Measurements from ENCODE around the gene ARHGEF17. TPM values are rescaled to one million over a fixed set of nuclear protein-coding genes. Genes with fewer than 3 reads are reported as not detected.

The ARHGEF17 gene
- polyA plus RNA-seq, 12 donors, result 36.2 to 55.1 (median 44.6) TPM; not detected in 1

DNA sequence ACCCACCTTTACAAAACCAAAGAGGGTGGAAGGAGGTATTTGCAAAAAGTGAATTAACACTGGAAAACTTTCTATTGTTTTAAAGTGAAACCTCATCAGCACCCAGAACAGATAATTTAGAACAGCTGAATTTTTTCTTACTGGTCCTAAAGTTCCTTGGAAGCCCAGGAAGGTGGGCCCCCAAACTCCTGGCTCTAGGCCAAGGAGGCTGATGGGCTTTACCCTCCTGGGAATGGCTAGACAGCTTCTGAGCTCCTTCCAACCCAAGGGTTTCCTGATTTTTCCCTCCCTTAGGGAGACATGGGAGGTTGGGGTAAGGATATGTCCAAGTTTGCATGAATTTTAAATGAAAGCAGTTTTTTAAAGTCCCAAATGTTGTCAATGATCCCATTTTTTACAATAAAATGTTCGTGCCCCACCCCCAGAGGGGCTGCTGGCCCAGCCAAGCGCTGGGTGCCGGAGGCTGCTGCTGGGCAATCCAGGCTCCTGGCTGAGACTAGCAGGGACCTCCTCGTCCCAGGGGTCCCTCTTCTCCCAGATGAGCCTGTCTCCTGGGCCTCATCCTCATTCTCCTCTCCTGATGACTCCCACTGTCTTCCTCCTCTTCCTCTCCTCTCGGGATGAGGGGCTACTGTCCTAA lies 96.5 kb downstream of the ARHGEF17 start:
- no peak for DNase-seq

DNA sequence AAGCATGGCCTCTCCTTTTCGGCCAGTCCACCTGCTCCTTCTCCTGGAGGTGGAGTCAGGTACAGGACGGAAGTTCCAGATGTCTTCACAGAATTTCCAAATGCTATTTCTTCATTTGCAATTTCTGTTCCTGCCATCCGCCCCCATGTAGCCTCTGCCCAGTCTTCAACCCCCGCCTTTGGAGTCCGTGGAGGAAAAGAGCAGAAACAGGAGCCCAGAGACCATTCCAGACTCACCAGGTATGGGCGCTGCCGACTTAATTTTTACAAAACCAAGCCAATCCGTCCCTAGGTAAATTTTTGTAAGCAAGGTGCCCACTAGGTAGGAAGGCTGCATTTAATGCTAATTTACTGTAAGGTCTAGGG lies 97.1 kb downstream of the ARHGEF17 start:
- no peak for DNase-seq

DNA sequence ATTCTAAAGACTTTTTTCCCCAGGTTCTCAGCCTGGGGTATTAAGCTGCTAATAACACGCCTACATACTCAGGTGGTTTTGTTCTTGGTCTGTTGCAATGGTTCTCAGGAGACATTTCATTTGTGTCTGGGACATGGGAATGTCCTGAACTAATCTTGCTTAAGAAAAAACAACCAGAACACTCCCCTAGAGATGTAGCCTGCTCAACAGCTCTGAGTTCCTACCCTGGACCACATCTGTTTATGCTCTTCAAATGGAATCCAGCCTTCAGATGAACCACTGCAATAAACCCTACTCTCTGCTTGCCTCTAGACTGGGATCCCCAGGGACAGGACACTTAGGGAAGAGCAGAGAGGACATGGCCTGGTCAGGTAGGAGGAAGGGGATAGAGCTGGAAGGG lies 98.1 kb downstream of the ARHGEF17 start:
- no peak for DNase-seq

- DNase-seq, result no peak
These were observed 98.5 kb downstream of the ARHGEF17 start for GRCh38 chr11:73406619-73407018.

GRCh38 chr11:73409431-73409830 lies 101.4 kb downstream of the ARHGEF17 start:
- DNase-seq, result no peak

- no peak for DNase-seq
These were observed 102.6 kb downstream of the ARHGEF17 start for GRCh38 chr11:73410627-73411026.

DNA sequence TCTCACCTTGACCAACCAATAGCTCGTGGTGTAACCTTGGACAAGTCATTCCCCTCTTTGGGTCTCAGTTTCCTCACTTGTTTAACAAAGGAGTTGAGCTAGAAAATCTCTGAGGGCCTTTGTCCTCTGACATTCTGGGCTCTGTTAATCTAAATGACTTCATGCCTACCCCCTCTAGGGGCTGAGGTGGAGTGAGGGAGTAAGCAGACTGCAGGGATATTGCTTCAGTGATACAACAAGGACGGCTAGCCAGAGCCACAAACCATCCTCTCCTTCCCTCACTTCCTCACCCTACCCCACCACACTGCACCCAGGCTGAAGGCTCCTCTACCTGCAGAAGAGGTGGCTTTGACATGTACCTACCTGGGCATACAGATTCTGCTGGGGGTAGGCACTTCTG lies 103.0 kb downstream of the ARHGEF17 start:
- DNase-seq, result no peak

DNA sequence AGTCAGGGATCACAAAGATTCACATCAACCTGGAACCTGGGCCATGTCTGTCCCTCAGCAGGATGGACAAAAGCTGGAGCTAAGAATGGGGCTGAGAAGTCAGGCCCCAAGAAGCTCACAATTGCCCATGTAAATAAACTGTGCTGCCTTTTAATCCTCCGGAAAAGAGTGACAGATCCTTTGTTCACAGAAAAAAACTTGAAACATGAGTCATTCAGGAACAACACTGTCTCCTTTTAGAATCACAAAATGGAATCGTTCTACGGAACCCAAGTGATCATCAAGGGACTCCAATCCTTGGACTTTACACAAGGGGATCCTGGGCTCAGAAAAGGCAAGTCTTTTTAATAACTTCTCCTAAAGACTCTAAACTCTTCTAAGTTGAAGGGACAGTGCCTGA lies 104.2 kb downstream of the ARHGEF17 start:
- no peak for DNase-seq

DNA sequence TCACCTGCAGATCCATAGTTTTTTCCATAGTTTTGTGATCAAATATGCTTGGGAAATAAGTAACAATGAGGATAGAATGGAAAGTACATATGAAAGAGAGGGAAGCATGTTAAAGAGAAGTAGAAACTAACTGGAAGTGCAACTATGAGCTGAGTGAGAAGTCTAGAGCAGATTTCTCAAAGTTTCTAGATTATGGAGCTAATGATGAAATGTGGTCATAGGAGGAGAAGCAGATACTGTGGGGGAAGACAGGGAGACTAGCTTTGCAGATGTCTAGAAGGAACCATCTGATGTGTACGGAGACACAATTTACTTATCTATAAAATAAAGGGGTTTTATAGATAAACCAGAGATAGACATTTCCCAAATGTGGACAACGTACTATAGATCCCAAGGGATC lies 105.2 kb downstream of the ARHGEF17 start:
- DNase-seq, result no peak

GRCh38 chr11:73414977-73415651 lies 107.0 kb downstream of the ARHGEF17 start:
- DNase-seq, result no peak

GRCh38 chr11:73415854-73416615 lies 108.0 kb downstream of the ARHGEF17 start:
- DNase-seq, result no peak

DNA sequence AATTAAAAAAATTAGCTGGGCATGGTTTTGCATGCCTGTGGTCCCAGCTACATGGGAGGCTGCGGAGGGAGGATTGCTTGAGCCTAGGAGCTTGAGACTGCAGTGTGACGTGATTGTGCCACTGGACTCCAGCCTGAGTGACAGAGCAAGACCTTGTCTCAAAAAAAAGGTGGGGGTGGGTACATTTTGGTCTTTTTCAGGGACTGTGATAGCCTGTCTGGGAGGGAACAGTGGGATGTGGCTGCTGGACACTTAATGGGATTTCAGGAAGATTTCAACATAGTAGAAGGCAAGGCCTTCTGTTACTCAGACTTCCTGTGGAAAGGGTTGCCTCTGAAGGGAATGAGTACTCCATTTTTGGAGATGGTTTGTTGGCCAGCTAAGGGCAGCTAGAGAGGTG lies 108.7 kb downstream of the ARHGEF17 start:
- no peak for DNase-seq

Other genes with a start within 250 kb of the ARHGEF17 start
- 10 to 100 TPM in 11 of 12 donors, not detected in 1; 18.8 to 37.6 (median 30.9) TPM for gene FCHSD2, start 166.0 kb upstream of the ARHGEF17 start, polyA plus RNA-seq (ENCODE audit: insufficient read length in 12 of 12)
- gene P2RY2, start 90.0 kb upstream of the ARHGEF17 start, polyA plus RNA-seq (ENCODE audit: insufficient read length in 12 of 12), result 1 to 10 TPM in 8 of 12 donors, under 1 TPM in 2, not detected in 2; 0.52 to 4.1 (median 2.0) TPM
- 10 to 100 TPM in 1 of 12 donors, 1 to 10 TPM in 10, not detected in 1; 1.0 to 11.7 (median 1.9) TPM for gene P2RY6, start 35.9 kb upstream of the ARHGEF17 start, polyA plus RNA-seq (ENCODE audit: insufficient read length in 12 of 12)
- 1 to 10 TPM in 11 of 12 donors, not detected in 1; 2.0 to 9.7 (median 2.9) TPM for gene RELT, start 68.1 kb downstream of the ARHGEF17 start, polyA plus RNA-seq (ENCODE audit: insufficient read length in 12 of 12)